Measurements from ENCODE around the gene PLEKHO2.

GRCh38 chr15:64916365-64916764 is 74.7 kb downstream of the PLEKHO2 start:
- no peak for TF ChIP-seq POLR2A (IDR thresholded peaks at IDR 0.05)
- TF ChIP-seq CTCF (IDR thresholded peaks at IDR 0.05) = no peak
